NB4 (cell line): ENCODE data around the gene NEK11.

Experiments used
- DNase-seq: peaks from one replicate; pipeline ENCODE4 v3.0.0; 2010; ENCODE audit warnings: low read depth
- H3K4me3 ChIP-seq: one replicate; pipeline ENCODE4 v1.5.1; 2011; ENCODE audit warnings: mild to moderate bottlenecking, low read depth, low read length, moderate library complexity
- MAX ChIP-seq: IDR thresholded peaks from 2 replicates; pipeline ENCODE4 v1.6.1; 2011; ENCODE audit warnings: low read depth, low read length
- MYC ChIP-seq: IDR thresholded peaks from 2 replicates; pipeline ENCODE4 v1.6.1; 2011; ENCODE audit warnings: low read depth, low read length
- POLR2A ChIP-seq: IDR thresholded peaks from 2 replicates; pipeline ENCODE4 v1.6.1; 2011; ENCODE audit warnings: mild to moderate bottlenecking; ENCODE audit not compliant: insufficient read length; ENCODE audit errors: extremely low read depth
- TF ChIP-seq, protein P1 (sequence below): IDR thresholded peaks from one replicate; pipeline ENCODE4 v1.5.1; 2012; ENCODE audit warnings: low read depth, low read length

The NEK11 gene

DNA sequence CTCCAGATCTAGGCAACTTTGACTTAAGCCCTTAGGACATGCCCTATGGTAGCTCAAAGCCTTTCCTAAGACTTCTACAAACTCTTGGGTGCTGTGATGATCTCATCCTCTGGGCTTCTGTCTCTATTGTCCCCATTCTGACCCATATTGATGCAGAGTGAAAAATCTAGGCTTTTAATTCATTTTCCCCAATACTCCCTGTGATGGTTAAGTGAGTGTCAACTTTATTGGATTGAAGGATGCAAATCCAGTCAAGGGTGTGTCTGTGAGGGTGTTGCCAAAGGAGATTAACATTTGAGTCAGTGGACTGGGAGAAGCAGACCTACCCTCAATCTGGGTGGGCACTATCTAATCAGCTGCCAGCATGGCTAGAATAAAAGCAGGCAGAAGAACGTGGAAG, 257.6 kb downstream of the NEK11 start:
- TF ChIP-seq, protein P1, sequence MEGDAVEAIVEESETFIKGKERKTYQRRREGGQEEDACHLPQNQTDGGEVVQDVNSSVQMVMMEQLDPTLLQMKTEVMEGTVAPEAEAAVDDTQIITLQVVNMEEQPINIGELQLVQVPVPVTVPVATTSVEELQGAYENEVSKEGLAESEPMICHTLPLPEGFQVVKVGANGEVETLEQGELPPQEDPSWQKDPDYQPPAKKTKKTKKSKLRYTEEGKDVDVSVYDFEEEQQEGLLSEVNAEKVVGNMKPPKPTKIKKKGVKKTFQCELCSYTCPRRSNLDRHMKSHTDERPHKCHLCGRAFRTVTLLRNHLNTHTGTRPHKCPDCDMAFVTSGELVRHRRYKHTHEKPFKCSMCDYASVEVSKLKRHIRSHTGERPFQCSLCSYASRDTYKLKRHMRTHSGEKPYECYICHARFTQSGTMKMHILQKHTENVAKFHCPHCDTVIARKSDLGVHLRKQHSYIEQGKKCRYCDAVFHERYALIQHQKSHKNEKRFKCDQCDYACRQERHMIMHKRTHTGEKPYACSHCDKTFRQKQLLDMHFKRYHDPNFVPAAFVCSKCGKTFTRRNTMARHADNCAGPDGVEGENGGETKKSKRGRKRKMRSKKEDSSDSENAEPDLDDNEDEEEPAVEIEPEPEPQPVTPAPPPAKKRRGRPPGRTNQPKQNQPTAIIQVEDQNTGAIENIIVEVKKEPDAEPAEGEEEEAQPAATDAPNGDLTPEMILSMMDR = no peak
- no peak for TF ChIP-seq POLR2A
- no peak for TF ChIP-seq MYC
- no peak for TF ChIP-seq MAX
- no peak overlapping the region for H3K4me3 ChIP-seq
- DNase-seq = no peak

- no peak overlapping the region for H3K4me3 ChIP-seq
- no peak for DNase-seq
- no peak for TF ChIP-seq POLR2A
- no peak for TF ChIP-seq MYC
- TF ChIP-seq MAX = no peak
- TF ChIP-seq, protein P1 = no peak
Measured at GRCh38 chr3:131285456-131285855, 258.8 kb downstream of the NEK11 start.

- no peak for DNase-seq
- no peak overlapping the region for H3K4me3 ChIP-seq
- TF ChIP-seq, protein P1 = no peak
- TF ChIP-seq MYC (no peak), POLR2A (no peak), MAX (no peak)
Measured at GRCh38 chr3:131299836-131300235, 273.2 kb downstream of the NEK11 start.

DNA sequence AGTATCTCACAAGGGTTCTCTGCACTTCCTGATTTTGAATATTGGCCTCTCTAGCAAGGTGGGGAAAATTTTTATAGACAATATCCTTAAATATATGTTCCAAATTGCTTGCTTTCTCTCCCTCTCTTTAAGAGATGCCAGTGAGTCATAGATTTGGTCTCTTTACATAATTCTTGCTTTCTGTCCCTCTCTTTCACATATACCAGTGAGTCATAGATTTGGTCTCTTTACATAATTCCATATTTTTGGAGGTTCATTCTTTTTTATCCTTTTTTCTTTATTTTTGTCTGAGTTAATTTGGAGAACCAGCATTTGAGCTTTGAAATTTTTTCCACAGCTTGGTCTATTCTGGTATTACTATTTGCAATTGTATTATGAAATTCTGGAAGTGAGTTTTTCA, 277.2 kb downstream of the NEK11 start:
- DNase-seq = no peak
- H3K4me3 ChIP-seq = no peak overlapping the region
- TF ChIP-seq POLR2A (no peak), MYC (no peak), MAX (no peak)
- TF ChIP-seq, protein P1 = no peak

- DNase-seq = no peak
- no peak for TF ChIP-seq MYC
- TF ChIP-seq, protein P1 = no peak
- no peak for TF ChIP-seq MAX
- TF ChIP-seq POLR2A = no peak
Measured at GRCh38 chr3:131304890-131305289, 278.2 kb downstream of the NEK11 start.

DNA sequence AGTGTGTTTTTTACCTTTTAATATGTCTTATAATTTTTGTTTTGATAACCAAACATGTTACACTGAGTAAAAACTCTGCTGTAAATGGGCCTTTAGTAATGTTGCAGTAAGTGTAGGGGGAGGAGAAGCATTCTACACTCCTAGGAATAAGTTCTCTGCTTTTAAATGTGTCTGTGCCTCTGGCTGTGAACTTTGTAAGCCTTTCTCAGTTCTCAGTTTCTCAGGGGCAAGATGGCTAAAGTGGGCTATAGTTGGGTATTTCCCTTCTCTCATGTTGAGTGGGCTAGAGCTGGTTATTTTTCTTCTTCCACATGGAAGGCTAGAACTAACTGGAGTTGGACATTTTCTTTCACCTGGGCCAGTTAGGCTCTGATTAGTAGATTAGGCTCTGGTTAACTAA, 279.6 kb downstream of the NEK11 start:
- no peak for DNase-seq
- TF ChIP-seq POLR2A = no peak
- TF ChIP-seq, protein P1 = no peak
- H3K4me3 ChIP-seq = no peak overlapping the region

More at GRCh38 chr3:131304890-131305289, 278.2 kb downstream of the NEK11 start:
- H3K4me3 ChIP-seq = no peak overlapping the region
